Left forelimb (tissue), 1 donor: ENCODE data around the gene SORBS1.

Source experiments
- DNase-seq: peaks from one replicate; pipeline ENCODE4 v3.0.0-alpha.2; 2018; ENCODE audit warnings: low spot score

SORBS1 gene

DNA sequence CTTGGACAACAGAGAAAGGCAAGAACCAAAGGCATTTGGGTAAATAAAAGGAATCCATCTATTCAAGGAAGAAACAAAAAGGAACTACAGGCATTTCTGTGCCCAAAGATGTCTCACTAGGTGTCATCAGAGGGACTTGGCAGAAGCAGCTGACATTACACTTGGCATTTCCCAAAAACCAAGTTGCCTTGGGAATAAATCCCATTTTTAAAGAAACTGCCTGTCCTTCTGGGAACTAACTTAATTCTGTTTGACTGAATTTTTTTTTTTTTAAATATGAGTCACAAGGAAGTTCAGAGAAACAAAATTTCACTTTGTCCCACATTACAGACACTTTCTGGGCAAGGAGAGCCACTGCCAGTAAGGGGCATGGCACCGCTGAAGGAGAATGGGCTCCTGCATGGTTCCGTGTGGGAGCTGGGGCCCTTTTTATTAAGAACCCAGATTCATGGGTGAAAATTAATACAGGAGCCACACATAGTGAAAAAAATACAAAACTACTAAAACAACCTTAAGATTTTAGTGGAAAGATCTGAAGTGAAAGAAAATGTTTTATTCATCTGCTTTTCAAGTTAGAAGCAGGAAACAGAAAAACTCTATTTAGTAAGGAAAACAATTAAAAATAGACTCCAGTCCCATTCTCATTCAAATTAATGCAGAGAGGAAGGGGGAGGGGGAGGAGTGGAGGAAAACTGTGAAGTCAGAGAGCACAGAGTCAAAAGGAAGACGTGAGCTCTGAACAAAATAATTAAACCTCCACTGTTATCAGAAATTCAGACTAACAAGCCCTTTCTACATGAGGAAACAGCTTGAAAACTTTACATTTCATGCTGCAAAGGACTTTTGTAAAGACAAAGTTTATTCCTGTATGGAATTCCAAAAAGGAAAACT, 151.9 kb downstream of the SORBS1 start:
- no peak for DNase-seq

- no peak for DNase-seq
Observed at GRCh38 chr10:95408148-95408960, 152.8 kb downstream of the SORBS1 start.

DNA sequence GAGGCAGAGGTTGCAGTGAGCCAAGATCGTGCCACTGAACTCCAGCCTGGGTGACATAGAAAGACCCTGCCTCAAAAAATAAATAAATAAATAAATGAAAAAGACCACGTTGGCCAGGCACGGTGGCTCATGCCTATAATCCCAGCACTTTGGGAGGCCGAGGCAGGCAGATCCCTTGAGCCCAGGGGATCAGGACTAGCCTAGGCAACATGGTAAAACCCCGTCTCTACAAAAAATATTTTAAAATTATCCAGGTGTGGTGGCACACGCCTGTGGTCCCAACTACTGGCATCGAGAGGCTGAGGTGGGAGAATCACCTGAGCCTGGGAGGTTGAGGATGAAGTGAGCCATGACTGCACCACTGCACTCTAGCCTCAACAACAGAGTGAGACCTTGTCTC, 153.6 kb downstream of the SORBS1 start:
- DNase-seq: no peak

DNA sequence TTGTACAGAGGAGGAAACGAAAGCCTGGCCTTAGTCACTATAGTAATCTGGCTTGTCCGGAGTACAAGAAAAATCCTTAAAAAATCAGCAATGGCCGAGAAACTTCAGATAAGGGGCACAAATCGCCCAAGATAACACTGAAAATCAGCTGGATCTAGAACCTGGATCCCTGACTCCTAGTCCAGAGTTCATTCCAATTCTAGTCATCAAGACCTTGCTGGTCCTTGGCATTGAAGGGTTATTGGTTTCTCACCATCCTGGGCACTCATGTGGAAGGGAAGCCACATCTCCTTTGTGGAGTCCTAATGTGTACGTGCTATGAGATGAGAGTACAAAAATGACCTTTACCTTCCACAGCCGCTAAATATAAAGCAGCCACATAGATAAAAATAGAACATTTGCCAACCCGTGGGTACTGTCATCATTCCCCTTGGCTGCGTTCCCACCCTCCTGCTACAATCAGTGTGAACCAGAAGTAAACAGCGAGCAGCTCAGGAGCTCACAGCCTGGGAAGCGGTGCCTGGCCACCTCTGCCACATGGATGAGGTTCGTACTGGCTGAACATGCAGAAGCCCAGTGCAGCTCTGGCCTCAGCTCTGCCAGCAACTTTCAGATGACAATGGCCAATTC, 154.4 kb downstream of the SORBS1 start:
- DNase-seq: no peak

GRCh38 chr10:95405655-95406054, 155.5 kb downstream of the SORBS1 start:
- no peak for DNase-seq

DNA sequence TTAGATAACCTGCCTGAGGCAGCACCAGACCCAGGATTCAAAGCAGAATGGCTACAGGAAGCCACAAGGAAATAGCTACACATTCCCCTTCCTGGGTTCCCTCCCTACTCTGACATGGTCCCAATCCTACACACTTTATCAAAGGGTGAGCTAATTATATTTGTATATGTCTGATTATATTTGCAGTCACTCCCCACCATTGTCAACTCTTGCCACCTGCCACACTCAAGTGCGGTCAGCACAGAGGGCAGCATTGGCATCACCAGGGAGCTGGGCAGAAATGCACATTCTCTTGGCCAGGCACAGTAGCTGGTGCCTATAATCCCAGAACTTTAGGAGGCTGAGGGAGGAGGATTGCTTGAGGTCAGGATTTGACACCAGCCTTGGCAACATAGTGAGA, 156.3 kb downstream of the SORBS1 start:
- DNase-seq: no peak

DNA sequence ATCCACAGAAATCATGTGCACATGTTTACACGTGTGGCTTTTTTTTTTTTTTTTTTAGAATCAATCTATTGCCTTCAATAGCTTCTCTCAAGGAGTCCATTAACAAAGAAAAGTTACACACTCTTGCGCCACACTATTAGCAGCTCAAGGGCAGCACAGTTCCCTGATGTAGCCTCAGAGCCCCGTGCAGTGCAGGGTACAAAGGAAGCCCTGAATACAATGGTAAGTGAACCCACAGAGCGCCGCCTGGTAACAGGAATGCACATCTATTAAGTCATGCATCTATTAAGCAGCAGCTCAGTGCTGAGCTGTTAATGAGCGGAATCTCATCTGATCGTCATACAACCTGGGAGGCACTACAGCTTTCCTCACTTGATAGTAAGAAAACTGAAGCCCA, 156.7 kb downstream of the SORBS1 start:
- DNase-seq: no peak

DNA sequence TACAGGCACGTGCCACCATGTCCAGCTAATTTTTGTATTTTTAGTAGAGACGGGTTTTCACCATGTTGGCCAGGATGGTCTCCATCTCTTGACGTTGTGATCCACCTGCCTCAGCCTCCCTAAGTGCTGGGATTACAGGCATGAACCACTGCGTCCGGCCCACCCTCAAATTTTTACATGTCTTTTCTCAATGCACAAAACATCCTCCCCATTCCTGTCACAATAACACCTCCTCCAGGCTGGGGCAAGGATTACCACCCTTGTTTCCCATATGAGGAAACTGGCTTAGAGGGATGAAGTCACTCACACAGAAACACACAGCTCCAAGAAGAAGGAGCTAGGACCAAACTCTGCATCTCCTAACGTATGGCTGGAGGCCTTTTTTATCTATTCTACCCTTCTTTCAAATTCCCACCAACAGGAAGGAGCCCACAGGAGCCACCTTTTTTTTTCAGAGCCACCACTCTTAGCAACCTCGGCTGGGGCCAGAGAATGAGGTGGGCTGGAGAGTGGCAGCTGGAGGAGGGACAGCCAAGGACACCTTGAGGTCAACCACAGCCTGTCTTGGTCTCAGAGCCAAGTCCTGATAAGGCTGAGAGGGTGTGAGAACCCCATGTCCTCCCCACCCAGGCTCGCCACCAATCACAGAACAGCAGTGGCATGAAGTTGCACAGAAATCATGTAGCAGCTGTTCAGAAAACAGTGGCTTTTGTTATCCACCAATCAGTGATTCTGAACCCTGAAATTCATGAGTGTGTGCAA, 157.3 kb downstream of the SORBS1 start:
- no peak for DNase-seq

GRCh38 chr10:95401704-95402469, 159.3 kb downstream of the SORBS1 start:
- no peak for DNase-seq

GRCh38 chr10:95400787-95401186, 160.4 kb downstream of the SORBS1 start:
- DNase-seq: no peak

GRCh38 chr10:95399183-95399582, 162.0 kb downstream of the SORBS1 start:
- no peak for DNase-seq

DNA sequence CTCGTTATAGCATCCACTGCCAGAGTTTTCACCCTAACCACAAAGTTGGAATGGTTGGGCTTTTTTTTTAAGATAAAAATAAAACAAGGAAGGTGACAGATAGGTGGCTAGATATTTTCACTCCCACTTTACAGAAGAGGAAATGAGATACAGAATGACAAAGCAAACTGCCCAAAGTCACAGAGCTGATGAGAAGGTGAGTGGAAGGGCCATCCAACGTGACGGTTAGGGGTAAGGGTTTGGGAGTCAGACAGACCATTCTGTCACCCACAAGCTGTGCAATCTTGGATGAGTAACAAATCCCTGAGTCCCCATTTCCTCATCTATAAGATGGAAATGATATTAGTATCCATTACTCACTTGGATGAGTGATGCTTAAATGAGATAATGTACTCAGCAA, 163.4 kb downstream of the SORBS1 start:
- no peak for DNase-seq

DNA sequence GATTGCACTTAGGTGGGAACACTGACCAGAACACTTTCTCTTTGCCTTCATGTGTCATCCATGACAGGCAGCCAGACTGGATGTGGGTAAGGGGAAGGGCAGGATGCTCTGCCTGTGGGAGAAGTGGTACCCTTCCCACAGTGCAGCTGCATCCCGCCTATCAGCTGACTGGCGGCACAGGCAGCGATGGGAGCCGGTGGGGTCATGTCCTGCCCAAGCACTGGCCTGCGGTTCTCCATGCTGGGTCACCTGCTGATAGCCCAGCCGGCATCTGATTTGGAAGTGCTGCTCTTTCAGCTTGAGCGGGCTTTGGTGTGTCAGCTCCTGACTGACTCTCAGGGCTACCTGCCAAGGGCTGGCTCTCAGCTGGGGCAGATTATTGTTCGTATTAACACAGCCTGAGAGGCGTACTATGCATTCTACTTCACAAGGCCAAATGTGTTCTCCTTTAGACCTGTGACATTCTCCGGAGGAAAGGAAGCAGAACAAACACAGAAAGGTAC, 165.2 kb downstream of the SORBS1 start:
- no peak for DNase-seq

DNA sequence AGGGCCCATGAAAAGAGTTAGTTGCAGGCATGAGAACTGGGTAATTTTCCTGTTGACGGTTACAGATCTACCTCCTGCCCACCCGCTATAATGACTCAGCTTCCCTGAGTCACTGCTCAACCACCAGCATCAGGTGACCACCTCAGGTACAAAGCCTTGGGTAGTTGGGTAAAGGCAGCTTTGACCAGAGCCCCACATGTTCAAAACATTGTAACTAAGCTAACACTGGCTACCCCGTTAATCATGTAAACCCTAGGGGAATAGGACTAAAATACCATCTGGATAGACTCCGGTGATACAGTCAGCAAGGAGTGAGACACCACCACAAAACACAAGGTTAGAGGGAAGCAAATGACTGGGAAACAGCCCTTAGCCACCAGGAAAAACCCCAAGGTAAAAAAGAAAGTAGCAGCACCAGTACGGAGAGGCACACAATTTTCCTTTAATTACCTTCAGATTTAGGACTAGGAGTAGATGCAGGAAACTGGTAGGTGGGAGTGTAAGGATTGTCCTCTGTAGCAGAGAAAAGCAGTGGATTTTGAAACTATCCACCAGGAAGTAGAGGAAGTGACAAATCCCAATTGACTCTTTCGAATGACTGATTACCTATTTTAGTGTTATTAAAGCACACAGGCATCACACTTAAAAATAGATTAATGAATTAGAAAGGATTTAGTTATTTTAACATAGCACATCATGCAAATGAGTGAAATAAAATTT, 166.8 kb downstream of the SORBS1 start:
- no peak for DNase-seq

DNA sequence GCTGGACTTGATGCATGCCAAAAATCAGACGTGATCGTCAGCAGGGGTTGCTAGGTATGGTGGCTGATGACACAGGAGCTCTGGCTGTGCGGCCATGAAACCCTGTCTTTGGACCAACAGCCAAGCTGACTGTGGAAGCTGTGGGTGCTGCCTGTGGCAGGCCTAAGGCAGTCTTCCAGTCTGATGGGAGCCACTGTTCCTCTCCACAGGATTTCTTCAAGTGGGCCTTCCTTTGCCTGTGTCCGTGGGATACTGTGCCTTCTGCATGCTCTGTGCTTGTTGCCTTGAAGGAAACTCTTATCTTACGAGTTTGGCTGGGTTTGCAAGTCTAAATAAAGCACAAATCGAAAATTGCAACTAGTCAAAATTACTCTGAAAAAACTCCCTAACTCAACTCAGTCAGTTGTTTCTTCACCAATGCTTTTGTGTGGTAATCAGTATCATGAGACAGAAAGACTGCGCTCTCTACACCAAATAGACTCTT, 168.4 kb downstream of the SORBS1 start:
- DNase-seq: no peak

GRCh38 chr10:95392217-95392584, 169.0 kb downstream of the SORBS1 start:
- DNase-seq: no peak

DNA sequence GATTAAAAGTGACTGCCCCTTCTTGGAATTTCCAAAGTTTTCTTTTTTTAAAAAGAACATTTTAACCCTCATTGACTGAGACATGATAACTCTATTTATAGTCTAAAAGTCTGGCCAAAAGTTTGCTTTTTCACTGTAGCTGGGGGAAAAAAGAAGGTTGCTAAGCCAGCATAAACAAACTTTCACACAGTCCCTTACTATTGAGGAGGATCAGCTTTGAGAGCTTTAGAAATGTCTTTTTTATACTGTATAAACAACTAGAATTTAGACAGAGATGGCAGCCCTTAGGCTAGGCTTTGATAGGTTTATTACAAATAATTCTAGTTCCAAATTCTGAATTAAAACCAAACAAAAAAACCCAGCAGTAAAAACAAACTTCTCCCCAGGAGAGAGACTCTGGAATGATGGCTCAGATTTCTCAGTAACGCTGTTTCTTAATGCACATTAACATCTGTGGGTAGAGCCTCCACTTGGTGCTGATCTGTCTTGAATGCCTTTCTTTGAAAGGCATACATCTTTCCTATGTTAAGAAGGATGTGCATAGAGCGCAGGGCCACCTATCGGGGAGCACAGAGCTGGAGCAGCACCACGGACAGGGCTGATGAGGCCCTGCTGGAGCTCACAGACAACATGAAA, 169.5 kb downstream of the SORBS1 start:
- no peak for DNase-seq

- DNase-seq: no peak
Observed at GRCh38 chr10:95391164-95391563, 170.0 kb downstream of the SORBS1 start.

DNA sequence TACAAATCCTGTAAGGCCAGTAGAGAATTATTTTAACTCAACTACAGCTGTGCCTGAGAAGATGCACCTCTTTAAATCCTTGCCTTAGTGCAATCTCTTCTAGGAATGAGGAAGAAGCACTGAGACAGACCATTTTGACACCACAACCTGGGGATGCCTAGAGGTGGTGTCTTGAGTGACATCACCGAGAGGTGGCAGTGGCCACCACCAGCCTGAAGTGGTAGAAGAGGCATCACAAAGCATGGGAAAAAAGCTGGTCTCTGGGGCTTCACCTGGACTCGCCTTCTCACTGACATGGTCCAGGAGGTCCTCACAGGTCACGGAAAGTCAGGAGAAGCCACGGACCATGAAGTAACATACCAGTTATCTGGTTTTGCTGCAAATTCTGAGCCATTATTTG, 171.2 kb downstream of the SORBS1 start:
- no peak for DNase-seq

DNA sequence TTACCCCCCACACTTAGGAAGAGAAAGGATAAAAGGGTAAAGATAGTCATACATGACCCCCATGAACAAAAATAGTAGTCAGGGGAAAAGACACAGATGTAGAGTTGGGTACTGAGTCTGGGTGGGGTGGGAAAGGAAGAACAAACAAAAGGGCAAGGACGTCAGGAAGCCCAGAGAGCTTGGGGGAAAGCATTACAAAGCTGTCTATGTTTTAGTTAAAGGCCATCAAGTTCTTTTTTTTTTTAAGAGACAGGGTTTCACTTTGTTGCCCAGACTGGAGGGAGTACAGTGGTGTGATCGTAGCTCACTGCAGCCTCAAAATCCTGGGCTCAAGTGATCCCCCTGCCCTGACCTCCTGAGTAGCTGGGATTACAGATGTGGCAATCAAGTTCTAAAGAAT, 172.0 kb downstream of the SORBS1 start:
- DNase-seq: no peak
